K562 (cell line): Measurements from ENCODE around the gene CYP1B1. TPM values are rescaled to one million over a fixed set of nuclear protein-coding genes. Genes with fewer than 3 reads are reported as not detected.

Experiments
- ASH1L ChIP-seq: fragments of 450-650 bp; IDR thresholded peaks from 2 replicates; pipeline ENCODE4 v1.6.1; 2018; ENCODE audit warnings: borderline replicate concordance, mild to moderate bottlenecking, low read depth; ENCODE audit not compliant: partially characterized antibody
- CHD2 ChIP-seq: IDR thresholded peaks from 2 replicates; pipeline ENCODE4 v1.6.1; 2011; ENCODE audit warnings: low read depth, low read length
- CSDE1 ChIP-seq, 2 experiments: fragments of 450-650 bp; IDR thresholded peaks; 2 replicates each; pipeline ENCODE4 v1.6.1; 2016; ENCODE audit warnings: mild to moderate bottlenecking in 1 of 2
- HDAC8 ChIP-seq: fragments of 450-650 bp; IDR thresholded peaks from 2 replicates; pipeline ENCODE4 v1.6.1; 2016; ENCODE audit warnings: mild to moderate bottlenecking, missing genetic modification characterization, moderate library complexity, missing compliant biosample characterization
- RBM17 ChIP-seq: fragments of 200-400 bp; formaldehyde crosslinking; IDR thresholded peaks from 2 replicates; pipeline ENCODE4 v1.6.1; 2017; ENCODE audit warnings: low read depth, mild to moderate bottlenecking, low read length, borderline replicate concordance
- TAF7 ChIP-seq: fragments of 450-650 bp; IDR thresholded peaks from 2 replicates; pipeline ENCODE4 v1.6.1; 2016; ENCODE audit warnings: missing genetic modification characterization, missing compliant biosample characterization
- TBL1XR1 ChIP-seq, 2 experiments: IDR thresholded peaks; 2 replicates each; pipeline ENCODE4 v1.6.1; 2012; ENCODE audit warnings: improper control_type of control experiment in 2 of 2, low read length in 2 of 2, mild to moderate bottlenecking in 1 of 2
- ZNF224 ChIP-seq: sonication (generic); formaldehyde crosslinking; IDR thresholded peaks from 2 replicates; pipeline ENCODE4 v1.8.0; 2022; ENCODE audit warnings: mild to moderate bottlenecking, missing genetic modification reagents
- polyA plus RNA-seq, 8 experiments: library from polyadenylated mRNA; depleted of rRNA in 4 of 8; stranded (reverse) in 5 of 8; unstranded in 3 of 8; fragments of >200 nt; fragmentation: Nextera tagmentation in 2 of 8; fragmentation: Illumina TruSeq in 1 of 8; extraction: Ambion mirVana in 2 of 8; extraction: Trizol in 1 of 8; gene quantifications; 2 replicates each; pipeline versions ENCODE4 v1.2.1 to v1.2.3, GENCODE V29; 2011 to 2014; ENCODE audit warnings: inconsistent platforms in 1 of 8, missing spikeins in 1 of 8
- total RNA-seq, 7 experiments: library from RNA; depleted of rRNA in 6 of 7; stranded (reverse); fragments of >200 nt in 6 of 7; fragmentation: Illumina TruSeq in 2 of 7; extraction: Trizol in 2 of 7; gene quantifications; 2 replicates each; pipeline versions ENCODE4 v1.2.1 to v1.2.3, GENCODE V29; 2011 to 2021; ENCODE audit warnings: low replicate concordance in 1 of 7
- TF ChIP-seq, protein P1 (sequence below): fragments of 250-450 bp; sonication (Bioruptor Pico); IDR thresholded peaks from 2 replicates; pipeline ENCODE4 v1.8.0; 2021; ENCODE audit warnings: moderate library complexity, mild to moderate bottlenecking, inconsistent platforms
- TF ChIP-seq, protein P2 (sequence below): fragments of 250-450 bp; sonication (Bioruptor Pico); IDR thresholded peaks from 2 replicates; pipeline ENCODE4 v1.5.0; 2021
- TF ChIP-seq, protein P3 (sequence below), 2 experiments: fragments of 450-650 bp in 1 of 2; sonication (generic) in 1 of 2; formaldehyde crosslinking in 1 of 2; IDR thresholded peaks in 1 of 2; conservative IDR thresholded peaks in 1 of 2; 2 replicates each; pipeline versions ENCODE4 v1.6.1 to v1.8.1; 2016 to 2023; ENCODE audit warnings: mild to moderate bottlenecking in 2 of 2, moderate library complexity in 2 of 2, inconsistent platforms in 1 of 2, missing genetic modification reagents in 1 of 2
- TF ChIP-seq, protein P4 (sequence below): fragments of 250-450 bp; sonication (Bioruptor Pico); IDR thresholded peaks from 2 replicates; pipeline ENCODE4 v1.8.0; 2022; ENCODE audit warnings: moderate library complexity, mild to moderate bottlenecking, inconsistent platforms

The CYP1B1 gene
- total and polyA plus RNA-seq, 9 of the 15 experiments (the other 6 are each of a cell fraction or from before 2014, with no cell fraction given), result 0.07 TPM; not detected in 8

DNA sequence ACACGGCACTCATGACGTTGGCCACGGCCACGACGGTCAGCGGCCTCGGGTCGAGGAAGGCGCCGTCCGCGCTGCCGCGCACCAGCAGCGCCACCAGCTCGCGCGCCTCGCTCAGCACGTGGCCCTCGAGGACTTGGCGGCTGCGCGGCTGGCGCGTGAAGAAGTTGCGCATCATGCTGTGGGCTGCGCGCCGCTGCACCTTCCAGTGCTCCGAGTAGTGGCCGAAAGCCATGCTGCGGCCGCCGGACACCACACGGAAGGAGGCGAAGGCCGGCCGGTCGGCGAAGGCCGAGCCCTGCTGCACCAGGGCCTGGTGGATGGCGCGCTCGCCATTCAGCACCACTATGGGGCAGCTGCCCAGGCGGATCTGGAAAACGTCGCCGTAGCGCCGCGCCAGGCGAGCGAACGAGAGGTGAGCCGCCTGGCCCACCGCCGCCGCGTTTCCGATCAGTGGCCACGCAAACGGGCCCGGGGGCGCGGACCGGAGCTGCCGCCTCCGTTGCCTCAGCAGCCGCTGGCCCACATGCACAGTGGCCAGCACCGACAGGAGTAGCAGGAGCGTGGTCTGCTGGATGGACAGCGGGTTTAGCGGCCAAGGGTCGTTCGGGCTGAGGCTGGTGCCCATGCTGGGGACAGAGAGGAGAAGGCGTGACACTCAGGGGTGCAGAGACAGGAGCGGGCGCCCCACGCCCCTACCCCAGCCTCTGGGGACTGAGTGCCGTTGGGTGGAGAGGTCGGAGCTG, 1.0 kb downstream of the CYP1B1 start (continued):
- TF ChIP-seq, protein P1, sequence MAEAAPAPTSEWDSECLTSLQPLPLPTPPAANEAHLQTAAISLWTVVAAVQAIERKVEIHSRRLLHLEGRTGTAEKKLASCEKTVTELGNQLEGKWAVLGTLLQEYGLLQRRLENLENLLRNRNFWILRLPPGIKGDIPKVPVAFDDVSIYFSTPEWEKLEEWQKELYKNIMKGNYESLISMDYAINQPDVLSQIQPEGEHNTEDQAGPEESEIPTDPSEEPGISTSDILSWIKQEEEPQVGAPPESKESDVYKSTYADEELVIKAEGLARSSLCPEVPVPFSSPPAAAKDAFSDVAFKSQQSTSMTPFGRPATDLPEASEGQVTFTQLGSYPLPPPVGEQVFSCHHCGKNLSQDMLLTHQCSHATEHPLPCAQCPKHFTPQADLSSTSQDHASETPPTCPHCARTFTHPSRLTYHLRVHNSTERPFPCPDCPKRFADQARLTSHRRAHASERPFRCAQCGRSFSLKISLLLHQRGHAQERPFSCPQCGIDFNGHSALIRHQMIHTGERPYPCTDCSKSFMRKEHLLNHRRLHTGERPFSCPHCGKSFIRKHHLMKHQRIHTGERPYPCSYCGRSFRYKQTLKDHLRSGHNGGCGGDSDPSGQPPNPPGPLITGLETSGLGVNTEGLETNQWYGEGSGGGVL (CRISPR knock-in tag), result no peak
- TF ChIP-seq TBL1XR1 (IDR thresholded peaks at IDR 0.05; ENCODE audit: low read length in 2 of 2), result no peak
- TF ChIP-seq ASH1L, result no peak
- no peak for TF ChIP-seq CHD2
- TF ChIP-seq RBM17, result no peak
- no peak for TF ChIP-seq ZNF224 (CRISPR knock-in tag)
- no peak for TF ChIP-seq HDAC8 (tag)
- TF ChIP-seq TAF7 (tag), result no peak
- TF ChIP-seq, protein P2, sequence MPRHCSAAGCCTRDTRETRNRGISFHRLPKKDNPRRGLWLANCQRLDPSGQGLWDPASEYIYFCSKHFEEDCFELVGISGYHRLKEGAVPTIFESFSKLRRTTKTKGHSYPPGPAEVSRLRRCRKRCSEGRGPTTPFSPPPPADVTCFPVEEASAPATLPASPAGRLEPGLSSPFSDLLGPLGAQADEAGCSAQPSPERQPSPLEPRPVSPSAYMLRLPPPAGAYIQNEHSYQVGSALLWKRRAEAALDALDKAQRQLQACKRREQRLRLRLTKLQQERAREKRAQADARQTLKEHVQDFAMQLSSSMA, result no peak
- TF ChIP-seq, protein P3, sequence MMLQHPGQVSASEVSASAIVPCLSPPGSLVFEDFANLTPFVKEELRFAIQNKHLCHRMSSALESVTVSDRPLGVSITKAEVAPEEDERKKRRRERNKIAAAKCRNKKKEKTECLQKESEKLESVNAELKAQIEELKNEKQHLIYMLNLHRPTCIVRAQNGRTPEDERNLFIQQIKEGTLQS (IDR thresholded peaks at IDR 0.05), result no peak
- TF ChIP-seq, protein P3 (CRISPR knock-in tag; conservative IDR thresholded peaks at IDR 0.05), result no peak
- TF ChIP-seq CSDE1 (IDR thresholded peaks at IDR 0.05), result no peak
- TF ChIP-seq, protein P4, sequence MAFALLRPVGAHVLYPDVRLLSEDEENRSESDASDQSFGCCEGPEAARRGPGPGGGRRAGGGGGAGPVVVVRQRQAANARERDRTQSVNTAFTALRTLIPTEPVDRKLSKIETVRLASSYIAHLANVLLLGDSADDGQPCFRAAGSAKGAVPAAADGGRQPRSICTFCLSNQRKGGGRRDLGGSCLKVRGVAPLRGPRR (CRISPR knock-in tag), result no peak
